HepG2 (cell line): Measurements from ENCODE around the gene BDP1. TPM values are rescaled to one million over a fixed set of nuclear protein-coding genes. Genes with fewer than 3 reads are reported as not detected.

ENCODE experiments used
- CHD4 ChIP-seq: fragments of 200-600 bp; sonication (generic); IDR thresholded peaks from 2 replicates; pipeline ENCODE4 v1.7.0; 2017; ENCODE audit warnings: mild to moderate bottlenecking, low read length, borderline replicate concordance
- HMGA1 ChIP-seq: sonication (generic); formaldehyde crosslinking; conservative IDR thresholded peaks from 2 replicates; pipeline ENCODE4 v1.4.0; 2020; ENCODE audit warnings: missing genetic modification reagents
- ISL2 ChIP-seq: sonication (generic); formaldehyde crosslinking; IDR thresholded peaks from 2 replicates; pipeline ENCODE4 v1.5.0; 2020; ENCODE audit warnings: missing genetic modification reagents
- KLF6 ChIP-seq: IDR thresholded peaks from 2 replicates; pipeline ENCODE4 v1.8.0; 2016; ENCODE audit warnings: missing biosample characterization, missing genetic modification reagents
- NR2F6 ChIP-seq, 2 experiments: IDR thresholded peaks; 2 replicates each; pipeline ENCODE4 v1.6.1; 2016; ENCODE audit warnings: antibody characterized with exemption in 1 of 2, mild to moderate bottlenecking in 1 of 2
- POLR2A ChIP-seq, 2 experiments: IDR thresholded peaks; 2 replicates each; pipeline ENCODE4 v1.6.1; 2011; ENCODE audit warnings: low read depth in 2 of 2, low read length in 2 of 2, mild to moderate bottlenecking in 1 of 2, moderate library complexity in 1 of 2; ENCODE audit not compliant: insufficient read depth in 1 of 2
- POLR2G ChIP-seq: fragments of 200-400 bp; formaldehyde crosslinking; IDR thresholded peaks from 2 replicates; pipeline ENCODE4 v1.6.1; 2018; ENCODE audit warnings: mild to moderate bottlenecking, low read depth, low read length, moderate library complexity
- RFX1 ChIP-seq: fragments of 450-650 bp; IDR thresholded peaks from 2 replicates; pipeline ENCODE4 v1.6.1; 2017
- SRF ChIP-seq: IDR thresholded peaks from 2 replicates; pipeline ENCODE4 v1.6.1; 2011; ENCODE audit warnings: mild to moderate bottlenecking, low read depth, low read length, moderate library complexity
- TCF7L2 ChIP-seq: IDR thresholded peaks from 2 replicates; pipeline ENCODE4 v1.6.1; 2011; ENCODE audit warnings: mild to moderate bottlenecking, low read depth, low read length, moderate library complexity
- ZKSCAN8 ChIP-seq: IDR thresholded peaks from 2 replicates; pipeline ENCODE4 v1.6.1; 2016; ENCODE audit warnings: borderline replicate concordance, missing genetic modification reagents, missing compliant biosample characterization
- ZNF318 ChIP-seq: sonication (generic); formaldehyde crosslinking; IDR thresholded peaks from 2 replicates; pipeline ENCODE4 v1.4.0; 2020; ENCODE audit warnings: mild to moderate bottlenecking, missing genetic modification reagents
- ZNF598 ChIP-seq: sonication (generic); formaldehyde crosslinking; IDR thresholded peaks from 2 replicates; pipeline ENCODE4 v1.5.1; 2020; ENCODE audit warnings: mild to moderate bottlenecking, missing genetic modification reagents, borderline replicate concordance
- ZNF629 ChIP-seq: sonication (generic); formaldehyde crosslinking; conservative IDR thresholded peaks from 2 replicates; pipeline ENCODE4 v1.5.0; 2020; ENCODE audit warnings: missing genetic modification reagents
- ZSCAN9 ChIP-seq: IDR thresholded peaks from 2 replicates; pipeline ENCODE4 v1.6.1; 2016; ENCODE audit warnings: borderline replicate concordance
- polyA plus RNA-seq, 8 experiments: library from polyadenylated mRNA; depleted of rRNA in 3 of 8; stranded (reverse) in 7 of 8; unstranded in 1 of 8; fragments of >200 nt; fragmentation: Illumina TruSeq in 4 of 8; extraction: Trizol in 4 of 8; gene quantifications; 2 replicates each; pipeline versions ENCODE4 v1.2.1 to v1.2.3, GENCODE V29; 2011 to 2016; ENCODE audit warnings: low read depth in 4 of 8, missing spikeins in 1 of 8, mixed read lengths in 1 of 8; ENCODE audit not compliant: insufficient read depth in 1 of 8
- total RNA-seq, 5 experiments: library from RNA; depleted of rRNA; stranded (reverse); fragments of >200 nt; fragmentation: Illumina TruSeq; extraction: Trizol; gene quantifications; 2 replicates each; pipeline ENCODE4 v1.2.3, GENCODE V29; 2016; ENCODE audit warnings: low read depth in 1 of 5
- TF ChIP-seq, protein P1 (sequence below): IDR thresholded peaks from 2 replicates; pipeline ENCODE4 v1.6.1; 2016; ENCODE audit warnings: low read depth, borderline replicate concordance
- TF ChIP-seq, protein P2 (sequence below): sonication (generic); formaldehyde crosslinking; IDR thresholded peaks from 2 replicates; pipeline ENCODE4 v1.8.1; 2023; ENCODE audit warnings: mild to moderate bottlenecking, missing genetic modification reagents
- TF ChIP-seq, protein P3 (sequence below): sonication (generic); formaldehyde crosslinking; IDR thresholded peaks from 2 replicates; pipeline ENCODE4 v1.4.0; 2020; ENCODE audit warnings: mild to moderate bottlenecking, missing genetic modification reagents

Gene BDP1
- total and polyA plus RNA-seq, 2 of the 13 experiments (the other 11 are each of a cell fraction or from before 2014, with no cell fraction given), result 10.2 to 22.4 TPM

GRCh38 chr5:71455427-71456361 lies at the start of gene BDP1 (continued):
- TF ChIP-seq ISL2 (CRISPR knock-in tag) (no peak; the same call in 1 of the 2 replicates), NR2F6 (IDR thresholded peaks at IDR 0.05) (no peak), NR2F6 (CRISPR knock-in tag; IDR thresholded peaks at IDR 0.05) (peak; percentile 15; the same call in 1 of the 2 replicates), HMGA1 (CRISPR knock-in tag) (no peak), TCF7L2 (no peak), ZNF598 (peak; percentile 72; the same call in 1 of the 2 replicates), ZNF318 (no peak), POLR2A (IDR thresholded peaks at IDR 0.05; ENCODE audit: insufficient read depth in 1 of 2, low read depth in 2 of 2, low read length in 2 of 2) (peak; percentile 74 to 80), ZNF629 (CRISPR knock-in tag) (no peak), RFX1 (peak; percentile 89), ZKSCAN8 (CRISPR knock-in tag) (peak; percentile 30; the same call in 1 of the 2 replicates), CHD4 (no peak), ZSCAN9 (CRISPR knock-in tag) (no peak), SRF (peak; percentile 73), KLF6 (CRISPR knock-in tag) (peak; percentile 49; the same call in 1 of the 2 replicates), POLR2G (peak; percentile 93)
- TF ChIP-seq, protein P1, sequence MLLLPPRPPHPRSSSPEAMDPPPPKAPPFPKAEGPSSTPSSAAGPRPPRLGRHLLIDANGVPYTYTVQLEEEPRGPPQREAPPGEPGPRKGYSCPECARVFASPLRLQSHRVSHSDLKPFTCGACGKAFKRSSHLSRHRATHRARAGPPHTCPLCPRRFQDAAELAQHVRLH (CRISPR knock-in tag), result peak; percentile 69; the same call in 1 of the 2 replicates
- TF ChIP-seq, protein P2, sequence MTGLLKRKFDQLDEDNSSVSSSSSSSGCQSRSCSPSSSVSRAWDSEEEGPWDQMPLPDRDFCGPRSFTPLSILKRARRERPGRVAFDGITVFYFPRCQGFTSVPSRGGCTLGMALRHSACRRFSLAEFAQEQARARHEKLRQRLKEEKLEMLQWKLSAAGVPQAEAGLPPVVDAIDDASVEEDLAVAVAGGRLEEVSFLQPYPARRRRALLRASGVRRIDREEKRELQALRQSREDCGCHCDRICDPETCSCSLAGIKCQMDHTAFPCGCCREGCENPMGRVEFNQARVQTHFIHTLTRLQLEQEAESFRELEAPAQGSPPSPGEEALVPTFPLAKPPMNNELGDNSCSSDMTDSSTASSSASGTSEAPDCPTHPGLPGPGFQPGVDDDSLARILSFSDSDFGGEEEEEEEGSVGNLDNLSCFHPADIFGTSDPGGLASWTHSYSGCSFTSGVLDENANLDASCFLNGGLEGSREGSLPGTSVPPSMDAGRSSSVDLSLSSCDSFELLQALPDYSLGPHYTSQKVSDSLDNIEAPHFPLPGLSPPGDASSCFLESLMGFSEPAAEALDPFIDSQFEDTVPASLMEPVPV (CRISPR knock-in tag), result peak; percentile 50; the same call in 1 of the 2 replicates
- TF ChIP-seq, protein P3, sequence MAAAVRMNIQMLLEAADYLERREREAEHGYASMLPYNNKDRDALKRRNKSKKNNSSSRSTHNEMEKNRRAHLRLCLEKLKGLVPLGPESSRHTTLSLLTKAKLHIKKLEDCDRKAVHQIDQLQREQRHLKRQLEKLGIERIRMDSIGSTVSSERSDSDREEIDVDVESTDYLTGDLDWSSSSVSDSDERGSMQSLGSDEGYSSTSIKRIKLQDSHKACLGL (CRISPR knock-in tag), result peak; percentile 60; the same call in 1 of the 2 replicates
